Epithelial cell of esophagus (primary cell): Measurements from ENCODE around the gene PPAN.

Experiments
- DNase-seq: peaks from one replicate; pipeline ENCODE4 v3.0.0; 2010; ENCODE audit warnings: low read depth
- H3K4me3 ChIP-seq: 2 replicates; pipeline ENCODE4 v1.5.1; 2011; ENCODE audit warnings: mild to moderate bottlenecking, low read length, control low read depth
- TF ChIP-seq, protein P1 (sequence below): IDR thresholded peaks from 2 replicates; pipeline ENCODE4 v1.5.1; 2011; ENCODE audit warnings: low read depth, mild to moderate bottlenecking, low read length, control low read depth, inconsistent platforms; ENCODE audit not compliant: insufficient read depth; ENCODE audit errors: missing control alignments

PPAN gene

DNA sequence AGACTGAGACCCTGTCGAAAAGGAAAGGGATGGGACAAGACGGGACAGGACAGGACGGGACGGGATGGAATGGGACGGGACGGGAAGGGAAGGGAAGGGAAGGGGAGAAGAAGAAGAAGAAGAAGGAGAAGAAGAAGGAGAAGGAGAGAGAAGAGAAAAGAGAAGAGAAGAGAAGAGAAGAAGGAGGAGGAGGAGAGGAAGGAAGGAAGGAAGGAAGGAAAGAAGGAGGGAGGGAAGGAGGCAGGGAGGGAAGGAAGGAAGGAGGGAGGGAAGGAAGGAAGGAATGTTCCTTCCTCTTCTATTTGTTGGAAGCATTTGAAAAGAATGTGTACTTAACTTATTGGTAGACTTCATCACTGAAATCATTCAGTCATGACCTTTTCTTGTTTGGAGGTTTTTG lies 29.6 kb upstream of the PPAN start:
- no peak for DNase-seq
- H3K4me3 ChIP-seq: no peak overlapping the region
- TF ChIP-seq, protein P1, sequence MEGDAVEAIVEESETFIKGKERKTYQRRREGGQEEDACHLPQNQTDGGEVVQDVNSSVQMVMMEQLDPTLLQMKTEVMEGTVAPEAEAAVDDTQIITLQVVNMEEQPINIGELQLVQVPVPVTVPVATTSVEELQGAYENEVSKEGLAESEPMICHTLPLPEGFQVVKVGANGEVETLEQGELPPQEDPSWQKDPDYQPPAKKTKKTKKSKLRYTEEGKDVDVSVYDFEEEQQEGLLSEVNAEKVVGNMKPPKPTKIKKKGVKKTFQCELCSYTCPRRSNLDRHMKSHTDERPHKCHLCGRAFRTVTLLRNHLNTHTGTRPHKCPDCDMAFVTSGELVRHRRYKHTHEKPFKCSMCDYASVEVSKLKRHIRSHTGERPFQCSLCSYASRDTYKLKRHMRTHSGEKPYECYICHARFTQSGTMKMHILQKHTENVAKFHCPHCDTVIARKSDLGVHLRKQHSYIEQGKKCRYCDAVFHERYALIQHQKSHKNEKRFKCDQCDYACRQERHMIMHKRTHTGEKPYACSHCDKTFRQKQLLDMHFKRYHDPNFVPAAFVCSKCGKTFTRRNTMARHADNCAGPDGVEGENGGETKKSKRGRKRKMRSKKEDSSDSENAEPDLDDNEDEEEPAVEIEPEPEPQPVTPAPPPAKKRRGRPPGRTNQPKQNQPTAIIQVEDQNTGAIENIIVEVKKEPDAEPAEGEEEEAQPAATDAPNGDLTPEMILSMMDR: no peak

- H3K4me3 ChIP-seq: no peak overlapping the region
- DNase-seq: no peak
- TF ChIP-seq, protein P1: no peak
Observed at GRCh38 chr19:10078329-10078728, 27.8 kb upstream of the PPAN start.

DNA sequence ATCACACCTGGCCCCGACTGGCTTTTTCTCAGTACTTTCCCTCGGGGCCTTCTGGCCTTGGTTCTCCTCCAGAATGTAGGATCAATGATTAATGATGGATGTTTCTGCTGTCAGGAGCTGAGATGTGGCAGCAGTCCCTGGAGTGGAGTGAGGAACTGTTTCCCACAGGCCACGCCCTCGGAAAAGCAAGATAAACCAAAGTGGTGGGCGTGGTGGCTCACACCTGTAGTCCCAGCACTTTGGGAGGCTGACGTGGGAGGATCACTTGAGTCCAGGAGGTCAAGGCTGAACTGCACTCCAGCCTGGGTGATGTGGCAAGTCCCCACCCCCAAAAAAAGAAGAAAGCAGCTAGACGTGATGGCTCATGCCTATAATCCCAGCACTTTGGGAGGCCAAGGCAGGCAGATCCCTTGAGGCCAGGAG lies 27.1 kb upstream of the PPAN start:
- no peak overlapping the region for H3K4me3 ChIP-seq
- TF ChIP-seq, protein P1: no peak
- DNase-seq: no peak

GRCh38 chr19:10083911-10084310 lies 22.3 kb upstream of the PPAN start:
- DNase-seq: no peak
- TF ChIP-seq, protein P1: no peak
- H3K4me3 ChIP-seq: no peak overlapping the region

GRCh38 chr19:10084803-10085202 lies 21.4 kb upstream of the PPAN start:
- H3K4me3 ChIP-seq: no peak overlapping the region
- no peak for DNase-seq
- TF ChIP-seq, protein P1: no peak

DNA sequence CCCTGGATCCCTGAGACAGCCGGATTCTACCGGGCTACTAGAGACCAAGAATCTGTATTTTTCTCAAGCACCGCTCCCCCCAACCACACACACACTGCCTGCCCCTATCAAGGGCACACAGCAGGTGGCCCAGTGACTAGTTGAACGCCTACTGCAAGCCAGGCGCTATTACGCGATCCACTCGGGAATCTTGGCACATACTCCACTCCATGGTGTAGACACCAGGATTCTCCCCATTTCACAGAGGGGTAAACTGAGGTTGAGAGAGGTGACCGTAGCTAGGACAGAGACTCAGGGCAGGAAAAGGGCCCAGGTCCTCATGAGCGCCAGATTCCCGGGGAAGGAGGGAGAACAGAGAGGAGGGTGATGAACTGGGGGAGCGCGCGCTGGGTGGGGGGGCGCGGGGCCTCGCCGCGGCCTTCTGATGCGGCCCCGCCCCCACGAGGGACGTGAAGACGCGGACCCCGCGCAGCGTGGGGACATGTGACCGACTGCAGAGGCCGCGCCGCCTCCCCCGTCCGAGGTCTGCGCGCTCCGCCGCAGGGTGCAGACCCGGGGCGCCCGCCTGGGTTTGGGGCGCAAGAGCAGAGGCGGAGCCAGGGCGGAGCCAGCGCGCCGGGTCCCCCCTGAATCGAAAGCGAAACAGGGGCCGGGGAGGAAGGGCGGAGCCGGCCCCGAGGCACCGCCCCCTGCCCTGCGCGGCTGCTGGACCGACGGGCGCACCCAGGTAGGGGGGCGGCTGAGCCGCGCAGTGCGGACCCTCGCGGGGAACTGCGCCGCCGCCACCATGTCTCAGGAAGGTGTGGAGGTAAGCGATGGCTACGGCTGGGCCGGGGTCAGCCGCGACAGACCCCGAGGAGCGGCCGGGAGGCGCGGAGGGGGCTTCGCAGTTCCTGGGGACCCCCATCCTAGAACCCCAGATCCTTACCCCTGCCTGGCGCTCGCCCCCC lies 20.2 kb upstream of the PPAN start, which contains the start of gene SHFL:
Gene SHFL (plus strand): TSS at position 677 of the 950 bp plus-strand sequence. CDS start 111 bp downstream, at position 788.
- peak within 1 kb of the TSS; percentile 75 for H3K4me3 ChIP-seq
- DNase-seq: peak; percentile 58
- TF ChIP-seq, protein P1: no peak
